Upper lobe of right lung (tissue), 1 donor: ENCODE measurements around the gene LHX4. TPM values are rescaled to one million over a fixed set of nuclear protein-coding genes. Genes with fewer than 3 reads are reported as not detected.

ENCODE experiments used
- ATAC-seq: fragments of 200-7000 bp; cut with Tn5 transposase; one replicate; pipeline ENCODE4 v1.9.1; 2020; ENCODE audit warnings: mild to moderate bottlenecking, moderate library complexity
- DNase-seq: peaks from one replicate; pipeline ENCODE4 v3.0.0-alpha.2; 2020
- H3K27ac ChIP-seq: fragments of 200-600 bp; one replicate; pipeline ENCODE4 v1.8.0; 2022
- H3K27me3 ChIP-seq: fragments of 200-600 bp; one replicate; pipeline ENCODE4 v1.8.0; 2022; ENCODE audit warnings: mild to moderate bottlenecking
- H3K36me3 ChIP-seq: fragments of 200-600 bp; one replicate; pipeline ENCODE4 v1.8.0; 2022
- H3K4me1 ChIP-seq: fragments of 200-600 bp; one replicate; pipeline ENCODE4 v1.8.0; 2022
- H3K4me3 ChIP-seq: fragments of 200-600 bp; one replicate; pipeline ENCODE4 v1.8.0; 2022; ENCODE audit warnings: mild to moderate bottlenecking
- H3K9me3 ChIP-seq: fragments of 200-600 bp; one replicate; pipeline ENCODE4 v1.8.0; 2022
- CTCF ChIP-seq: fragments of 200-600 bp; IDR thresholded peaks from one replicate; pipeline ENCODE4 v1.8.0; 2022; ENCODE audit warnings: antibody characterized with exemption
- intact Hi-C: fragments of 100-400 bp; cut with DNase I; formaldehyde crosslinking; loops from one replicate; pipeline ENCODE4 v1.11.0; 2022
- total RNA-seq: library from RNA; stranded (reverse); fragmentation: NEBNext Ultra II Directional; extraction: Animal tissue kit (Norgen Biotek cat#: 25700); gene quantifications from one replicate; pipeline ENCODE4 v1.2.1, GENCODE V29; 2021
- donor health status: DM: no; HTN: yes; CAD: no; lungs with severe emphysema.

LHX4 gene
- total RNA-seq, 1 donor from 2014 or later, result not detected

DNA sequence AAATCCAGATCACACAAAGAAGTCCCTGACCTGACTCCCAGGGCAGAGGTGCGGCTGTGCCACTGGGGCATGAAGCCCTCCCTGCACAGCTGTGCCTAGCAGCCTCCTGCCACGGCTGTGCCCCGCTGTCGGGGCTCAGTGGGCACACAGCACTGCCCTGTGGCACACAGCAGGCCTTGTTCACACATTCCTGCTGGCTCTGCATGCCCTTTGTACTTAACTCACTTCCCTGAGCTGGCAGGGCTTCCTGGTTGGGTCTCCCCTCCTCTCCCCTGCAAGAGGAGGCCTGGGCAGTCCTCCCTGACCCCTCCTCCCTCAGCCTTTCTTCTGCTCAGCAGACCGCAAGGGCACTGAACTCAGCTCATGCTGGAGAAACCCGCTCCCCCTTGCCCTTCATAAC lies 14.8 kb downstream of the LHX4 start:
- no peak overlapping the region for H3K27ac ChIP-seq
- peaks cover 33% of the 10 kb centered on the region for H3K27me3 ChIP-seq
- H3K4me1 ChIP-seq, result no peaks in the 10 kb centered on the region
- no peak for ATAC-seq
- no peaks in the 10 kb centered on the region for H3K36me3 ChIP-seq
- intact Hi-C loops, result no loop called here
- DNase-seq, result no peak
- no peak overlapping the region for H3K4me3 ChIP-seq
- no peak for TF ChIP-seq CTCF
- H3K9me3 ChIP-seq, result no peaks in the 10 kb centered on the region

DNA sequence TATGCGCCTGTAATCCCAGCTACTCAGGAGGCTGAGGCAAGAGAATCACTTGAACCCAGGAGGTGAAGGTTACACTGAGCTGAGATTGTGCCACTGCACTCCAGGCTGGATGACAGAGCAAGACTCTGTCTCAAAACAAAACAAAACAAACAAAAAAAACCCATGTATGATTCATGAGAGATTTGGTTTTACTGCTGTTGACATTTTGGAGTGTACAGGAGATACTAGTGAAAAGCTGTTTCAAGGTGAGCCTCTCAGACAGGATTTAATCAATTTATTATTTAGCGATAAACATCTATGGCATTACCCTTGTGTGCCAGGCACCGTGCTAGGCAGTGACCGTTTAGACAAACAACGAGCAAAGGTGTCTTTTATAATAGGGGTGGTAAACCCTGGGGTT lies 16.5 kb downstream of the LHX4 start:
- no peaks in the 10 kb centered on the region for H3K9me3 ChIP-seq
- peaks cover 18% of the 10 kb centered on the region for H3K27me3 ChIP-seq
- H3K4me1 ChIP-seq, result no peaks in the 10 kb centered on the region
- no peak overlapping the region for H3K4me3 ChIP-seq
- DNase-seq (no peak), ATAC-seq (no peak)
- H3K27ac ChIP-seq, result no peak overlapping the region
- intact Hi-C loops, result no loop called here
- H3K36me3 ChIP-seq, result no peaks in the 10 kb centered on the region
- TF ChIP-seq CTCF, result no peak

GRCh38 chr1:180247061-180247460 lies 17.0 kb downstream of the LHX4 start:
- H3K4me1 ChIP-seq, result no peaks in the 10 kb centered on the region
- DNase-seq (no peak), ATAC-seq (no peak)
- TF ChIP-seq CTCF, result no peak
- H3K27me3 ChIP-seq, result peaks cover 14% of the 10 kb centered on the region
- H3K4me3 ChIP-seq, result no peak overlapping the region
- H3K36me3 ChIP-seq, result no peaks in the 10 kb centered on the region
- intact Hi-C loops, result no loop called here
- no peak overlapping the region for H3K27ac ChIP-seq
- no peaks in the 10 kb centered on the region for H3K9me3 ChIP-seq

GRCh38 chr1:180247580-180247979 lies 17.5 kb downstream of the LHX4 start:
- TF ChIP-seq CTCF, result no peak
- no peaks in the 10 kb centered on the region for H3K9me3 ChIP-seq
- DNase-seq (peak; percentile 10), ATAC-seq (no peak)
- H3K36me3 ChIP-seq, result no peaks in the 10 kb centered on the region
- peaks cover 9% of the 10 kb centered on the region for H3K27me3 ChIP-seq
- H3K4me3 ChIP-seq, result no peak overlapping the region
- intact Hi-C loops, result no loop called here
- H3K27ac ChIP-seq, result no peak overlapping the region
- no peaks in the 10 kb centered on the region for H3K4me1 ChIP-seq

DNA sequence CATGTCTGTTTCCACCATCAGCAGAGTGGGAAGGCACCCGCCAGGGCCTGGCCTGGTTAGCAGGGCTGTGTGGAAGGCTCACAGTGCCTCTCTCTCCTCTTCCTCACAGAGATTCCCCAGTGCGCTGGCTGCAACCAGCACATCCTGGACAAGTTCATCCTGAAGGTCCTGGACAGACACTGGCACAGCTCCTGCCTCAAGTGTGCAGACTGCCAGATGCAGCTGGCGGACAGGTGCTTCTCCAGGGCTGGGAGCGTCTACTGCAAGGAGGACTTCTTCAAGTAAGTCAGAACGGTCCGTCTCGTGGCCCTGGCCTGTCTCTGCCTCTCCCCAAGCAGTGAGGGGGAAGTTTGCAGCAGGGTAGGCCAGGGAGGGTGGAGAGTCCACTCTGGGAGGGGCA lies 18.1 kb downstream of the LHX4 start:
- no peaks in the 10 kb centered on the region for H3K36me3 ChIP-seq
- peaks cover 4% of the 10 kb centered on the region for H3K27me3 ChIP-seq
- no peak overlapping the region for H3K27ac ChIP-seq
- H3K4me3 ChIP-seq, result no peak overlapping the region
- no peaks in the 10 kb centered on the region for H3K9me3 ChIP-seq
- no peaks in the 10 kb centered on the region for H3K4me1 ChIP-seq
- intact Hi-C loops, result no loop called here
- ATAC-seq (no peak), DNase-seq (peak; percentile 51)
- no peak for TF ChIP-seq CTCF
